Measurements from ENCODE around the gene ADGRL3.
A peak's percentile ranks its signal among the peaks of the same experiment; 100 is the strongest.
"Not testable (repeated sequence)": the region's sequence is repeated elsewhere in the genome, so short reads cannot be mapped to it uniquely, and the experiment has no call there.

The ADGRL3 gene

DNA sequence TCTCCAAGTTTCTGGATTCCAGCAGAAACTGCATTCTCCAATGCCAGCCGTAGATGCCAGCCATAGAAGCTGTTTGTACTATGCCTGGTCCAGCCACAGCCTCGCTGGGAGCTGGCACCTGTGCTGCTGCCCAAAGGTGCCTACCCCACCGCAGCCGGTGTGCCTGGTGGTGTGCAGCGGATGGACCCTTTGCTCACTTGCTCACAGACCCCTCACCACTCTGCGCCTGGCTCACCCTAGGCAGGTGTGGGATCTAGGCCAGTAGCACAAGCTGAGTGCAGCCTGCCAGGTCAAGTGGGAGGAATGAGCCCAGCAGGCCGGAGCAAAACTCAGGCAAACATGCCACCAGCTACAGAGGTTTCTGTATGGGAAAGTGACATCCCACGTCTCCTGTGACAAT lies 463.2 kb downstream of the ADGRL3 start:
- DNase-seq, result no peak

DNA sequence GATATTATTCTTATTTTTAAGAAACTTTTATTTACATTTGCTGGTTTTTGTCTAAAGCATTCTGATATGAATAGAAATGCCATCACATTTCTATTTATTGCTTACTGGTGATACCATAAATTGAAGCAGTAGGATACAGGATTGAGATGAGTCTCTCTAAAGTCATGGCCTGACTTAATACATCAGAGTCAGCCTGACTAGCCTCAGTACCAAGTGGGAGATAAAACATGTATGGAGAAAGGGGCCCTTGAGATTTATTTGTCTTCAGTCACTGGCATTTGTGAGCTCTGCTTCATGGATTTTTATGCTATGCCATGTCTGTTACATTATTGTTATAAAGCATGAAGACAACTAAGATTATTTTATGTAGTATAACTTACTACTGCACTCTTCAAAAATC lies 465.5 kb downstream of the ADGRL3 start:
- peak; percentile 28 for DNase-seq

DNA sequence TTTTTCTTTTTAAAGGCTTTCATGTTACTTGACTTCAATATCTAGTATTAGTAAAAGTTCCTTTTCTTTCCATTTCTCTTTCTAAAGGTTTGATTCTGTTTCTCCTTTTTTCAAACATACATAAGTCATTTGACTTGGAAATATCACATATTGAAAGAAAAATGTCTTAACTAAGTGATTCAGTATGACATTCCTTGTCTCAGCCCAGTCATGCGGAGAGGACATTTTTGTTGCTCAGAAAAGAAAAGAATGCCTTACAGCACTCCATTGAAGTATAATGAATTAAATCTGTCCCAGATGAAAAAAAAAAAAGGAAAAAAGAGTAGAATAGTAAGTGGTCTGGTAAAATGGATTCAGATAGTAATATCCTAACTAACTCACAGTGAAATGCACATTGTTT lies 466.1 kb downstream of the ADGRL3 start:
- DNase-seq, result peak; percentile 63

- no peak for DNase-seq
These were observed 471.5 kb downstream of the ADGRL3 start for GRCh38 chr4:61671599-61671998.

DNA sequence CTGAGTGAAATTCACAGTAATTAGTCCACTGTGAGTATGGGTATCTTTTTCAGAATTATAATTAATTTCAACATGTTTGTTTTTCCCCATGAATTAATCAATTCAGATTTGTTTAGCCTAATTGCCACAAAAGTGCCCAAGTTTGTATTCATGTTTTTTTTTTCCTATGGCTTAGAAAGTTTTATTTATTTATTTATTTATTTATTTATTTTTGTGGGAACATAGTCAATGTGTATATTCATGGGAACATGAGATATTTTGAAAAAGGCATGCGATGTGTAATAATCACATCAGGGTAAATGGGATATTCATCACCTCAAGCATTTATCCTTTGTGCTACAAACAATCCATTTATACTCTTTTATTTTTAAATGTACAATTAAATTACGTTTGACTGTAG lies 475.3 kb downstream of the ADGRL3 start:
- DNase-seq, result no peak

- no peak for DNase-seq
These were observed 478.2 kb downstream of the ADGRL3 start for GRCh38 chr4:61678297-61678696.

DNA sequence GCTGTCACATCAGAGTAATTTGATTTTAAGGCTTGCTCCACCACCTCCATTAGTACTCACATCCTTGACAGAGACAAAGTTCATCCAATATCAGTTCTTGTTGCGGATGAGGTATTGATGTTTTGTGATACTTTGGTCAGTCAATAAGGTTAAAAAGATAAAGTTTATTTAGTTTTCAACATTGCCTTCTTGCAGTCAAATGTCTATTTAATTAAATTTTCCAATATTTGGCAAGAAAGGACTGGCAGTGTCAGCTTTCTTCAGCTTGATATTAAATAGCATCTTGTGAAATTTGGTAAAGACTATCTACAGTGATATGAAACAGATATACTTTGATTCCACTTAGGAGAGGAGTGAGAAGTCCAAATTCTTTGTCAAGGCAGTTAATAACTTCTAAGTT lies 493.4 kb downstream of the ADGRL3 start:
- DNase-seq, result no peak

- no peak for DNase-seq
These were observed 514.3 kb downstream of the ADGRL3 start for GRCh38 chr4:61714387-61714911.

GRCh38 chr4:61716426-61716825 lies 516.3 kb downstream of the ADGRL3 start:
- no peak for DNase-seq

DNA sequence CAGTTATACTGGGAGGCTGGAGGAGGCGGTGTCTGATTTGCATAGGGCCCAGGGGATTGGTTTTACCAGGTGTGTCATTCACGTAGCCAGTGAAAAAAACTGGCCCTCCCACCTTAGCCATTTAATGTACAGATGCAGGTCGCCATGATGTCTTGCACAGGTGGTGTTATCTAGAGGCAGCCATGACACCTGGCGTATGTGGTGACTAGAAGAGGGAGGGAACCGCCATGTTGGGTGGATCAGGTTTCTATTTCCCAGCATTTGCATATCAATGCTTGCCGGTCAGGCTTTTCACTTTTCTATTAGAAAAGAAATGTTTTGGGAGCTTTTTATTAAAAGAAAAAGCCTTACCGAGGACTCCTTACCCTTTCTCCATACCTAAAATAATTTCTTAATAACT lies 523.4 kb downstream of the ADGRL3 start:
- no peak for DNase-seq

- DNase-seq, result no peak
These were observed 527.2 kb downstream of the ADGRL3 start for GRCh38 chr4:61727286-61727685.

GRCh38 chr4:61734409-61734808 lies 534.3 kb downstream of the ADGRL3 start:
- DNase-seq, result no peak

- no peak for DNase-seq
These were observed 539.8 kb downstream of the ADGRL3 start for GRCh38 chr4:61739887-61740286.

DNA sequence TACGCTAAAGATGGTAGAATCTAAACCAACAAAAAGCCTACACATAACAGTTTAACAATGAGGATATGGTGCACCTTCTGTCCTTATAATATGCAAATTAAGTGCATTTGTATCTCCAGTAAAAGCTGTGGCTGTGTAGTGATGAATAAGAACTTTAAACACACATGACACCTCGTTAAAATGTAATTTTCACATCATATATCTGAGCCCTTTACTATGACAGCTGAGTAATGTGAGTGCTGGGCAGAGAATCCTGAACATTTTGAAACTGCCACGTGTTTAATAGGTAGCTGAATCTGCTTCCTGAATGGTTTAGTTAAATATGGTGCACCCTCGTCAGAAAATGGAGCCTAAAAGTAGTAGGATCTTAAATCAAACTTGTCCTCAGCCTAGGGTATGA lies 540.8 kb downstream of the ADGRL3 start:
- no peak for DNase-seq

- peak; percentile 33 for DNase-seq
These were observed 541.4 kb downstream of the ADGRL3 start for GRCh38 chr4:61741327-61742096.

GRCh38 chr4:61750810-61751209 lies 550.7 kb downstream of the ADGRL3 start:
- DNase-seq, result no peak

GRCh38 chr4:61752617-61753016 lies 552.5 kb downstream of the ADGRL3 start:
- DNase-seq, result no peak

GRCh38 chr4:61753739-61754138 lies 553.6 kb downstream of the ADGRL3 start:
- DNase-seq, result no peak

DNA sequence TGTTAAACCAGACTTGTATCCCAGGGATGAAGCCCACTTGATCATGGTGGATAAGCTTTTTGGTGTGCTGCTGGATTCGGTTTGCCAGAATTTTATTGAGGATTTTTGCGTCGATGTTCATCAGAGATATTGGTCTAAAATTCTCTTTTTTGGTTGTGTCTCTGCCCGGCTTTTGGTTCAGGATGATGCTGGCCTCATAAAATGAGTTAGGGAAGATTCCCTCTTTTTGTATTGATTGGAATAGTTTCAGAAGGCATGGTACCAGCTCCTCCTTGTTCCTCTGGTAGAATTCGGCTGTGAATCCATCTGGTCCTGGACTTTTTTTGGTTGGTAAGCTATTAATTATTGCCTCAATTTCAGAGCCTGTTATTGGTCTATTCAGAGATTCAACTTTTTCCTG lies 556.8 kb downstream of the ADGRL3 start:
- not testable (repeated sequence) for DNase-seq

DNA sequence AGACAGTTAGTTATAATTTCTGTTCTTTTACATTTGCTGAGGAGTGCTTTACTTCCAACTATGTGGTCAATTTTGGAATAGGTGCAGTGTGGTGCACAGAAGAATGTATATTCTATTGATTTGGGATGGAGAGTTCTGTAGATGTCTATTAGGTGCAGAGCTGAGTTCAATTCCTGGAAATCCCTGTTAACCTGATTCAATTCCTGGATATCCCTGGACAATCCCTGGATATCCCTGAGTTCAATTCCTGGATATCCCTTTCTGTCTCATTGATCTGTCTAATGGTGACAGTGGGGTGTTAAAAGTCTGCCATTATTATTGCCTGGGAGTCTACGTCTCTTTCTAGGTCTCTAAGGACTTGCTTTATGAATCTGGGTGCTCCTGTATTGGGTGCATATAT lies 557.9 kb downstream of the ADGRL3 start:
- DNase-seq, result not testable (repeated sequence)

GRCh38 chr4:61758596-61758995 lies 558.5 kb downstream of the ADGRL3 start:
- DNase-seq, result not testable (repeated sequence)

DNA sequence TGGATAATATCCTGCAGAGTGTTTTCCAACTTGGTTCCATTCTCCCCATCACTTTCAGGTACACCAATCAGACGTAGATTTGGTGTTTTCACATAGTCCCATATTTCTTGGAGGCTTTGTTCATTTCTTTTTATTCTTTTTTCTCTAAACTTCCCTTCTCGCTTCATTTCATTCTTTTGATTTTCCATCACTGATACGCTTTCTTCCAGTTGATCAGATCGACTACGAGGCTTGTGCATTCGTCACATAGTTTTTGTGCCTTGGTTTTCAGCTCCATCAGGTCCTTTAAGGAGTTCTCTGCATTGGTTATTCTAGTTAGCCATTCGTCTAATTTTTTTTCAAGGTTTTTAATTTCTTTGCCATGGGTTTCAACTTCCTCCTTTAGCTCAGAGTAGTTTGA lies 559.1 kb downstream of the ADGRL3 start:
- DNase-seq, result not testable (repeated sequence)

DNA sequence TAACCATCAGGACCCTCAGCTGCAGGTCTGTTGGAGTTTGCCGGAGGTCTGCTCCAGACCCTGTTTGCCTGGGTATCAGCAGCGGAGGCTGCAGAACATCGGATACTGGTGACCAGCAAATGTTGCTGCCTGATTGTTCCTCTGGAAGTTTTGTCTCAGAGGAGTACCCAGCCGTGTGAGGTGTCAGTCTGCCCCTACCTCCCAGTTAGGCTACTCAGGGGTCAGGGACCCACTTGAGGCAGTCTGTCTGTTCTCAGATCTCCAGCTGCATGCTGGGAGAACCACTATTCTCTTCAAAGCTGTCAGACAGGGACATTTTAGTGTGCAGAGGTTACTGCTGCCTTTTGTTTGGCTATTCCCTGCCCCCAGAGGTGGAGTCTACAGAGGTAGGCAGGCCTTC lies 559.8 kb downstream of the ADGRL3 start:
- DNase-seq, result not testable (repeated sequence)

- no peak for DNase-seq
These were observed 560.7 kb downstream of the ADGRL3 start for GRCh38 chr4:61760820-61761219.
